Myocyte (in vitro differentiated cells): ENCODE results near the gene LIPK. TPM values are rescaled to one million over a fixed set of nuclear protein-coding genes. Genes with fewer than 3 reads are reported as not detected.

Source experiments
- DNase-seq: peaks from one replicate; pipeline ENCODE4 v3.0.0-alpha.2; 2012; ENCODE audit warnings: low read depth
- total RNA-seq: library from RNA; depleted of rRNA; stranded (reverse); fragments of >200 nt; gene quantifications from 2 replicates; pipeline ENCODE4 v1.2.3, GENCODE V29; 2014

Gene LIPK
- total RNA-seq, 1 donor from 2014 or later = not detected

GRCh38 chr10:88782222-88782621 is 76.2 kb downstream of the LIPK start:
- DNase-seq = no peak

- DNase-seq = peak; percentile 13
Measured at GRCh38 chr10:88783724-88784123, 77.7 kb downstream of the LIPK start.

GRCh38 chr10:88786032-88786770 is 80.2 kb downstream of the LIPK start:
- no peak for DNase-seq

GRCh38 chr10:88787463-88787862 is 81.4 kb downstream of the LIPK start:
- DNase-seq = no peak

GRCh38 chr10:88788924-88789323 is 82.9 kb downstream of the LIPK start:
- DNase-seq = no peak

GRCh38 chr10:88791924-88792323 is 85.9 kb downstream of the LIPK start:
- DNase-seq = peak; percentile 53

- peak; percentile 44 for DNase-seq
Measured at GRCh38 chr10:88792661-88793060, 86.6 kb downstream of the LIPK start.

- no peak for DNase-seq
Measured at GRCh38 chr10:88793712-88794299, 87.8 kb downstream of the LIPK start.

- no peak for DNase-seq
Measured at GRCh38 chr10:88794731-88795130, 88.7 kb downstream of the LIPK start.

GRCh38 chr10:88800152-88801125 is 94.4 kb downstream of the LIPK start:
- no peak for DNase-seq

Other genes with a start within 250 kb of the LIPK start
- gene RNLS, start 122.9 kb upstream of the LIPK start, total RNA-seq = 0.19 TPM in 1 of 2 replicates, not detected in the other
- gene LIPJ, start 119.5 kb upstream of the LIPK start, total RNA-seq = not detected in 2 replicates
- 1.7 and 2.4 TPM in 2 replicates for gene LIPF, start 41.8 kb upstream of the LIPK start, total RNA-seq
- gene LIPN, start 53.8 kb downstream of the LIPK start, total RNA-seq = not detected in 2 replicates
- gene LIPM, start 96.5 kb downstream of the LIPK start, total RNA-seq = not detected in 2 replicates
- 0.13 and 0.16 TPM in 2 replicates for gene ANKRD22, start 145.6 kb downstream of the LIPK start, total RNA-seq
- 10.0 and 11.3 TPM in 2 replicates for gene STAMBPL1, start 174.0 kb downstream of the LIPK start, total RNA-seq
- gene ACTA2, start 246.5 kb downstream of the LIPK start, total RNA-seq = 1,010 and 1,436 TPM in 2 replicates